OCI-LY3 (cell line): ENCODE measurements around the gene ST7.

Source experiments
- EZH2phosphoT487 ChIP-seq: fragments of 200-600 bp; shearing (Covaris generic); IDR thresholded peaks from 2 replicates; pipeline ENCODE4 v1.6.1; 2018; ENCODE audit warnings: antibody characterized with exemption, mixed run types, low read depth
- TF ChIP-seq, protein P1 (sequence below): fragments of 200-600, 300-600 bp; sonication (generic); IDR thresholded peaks from 2 replicates; pipeline ENCODE4 v1.5.1; 2014; ENCODE audit warnings: antibody characterized with exemption, low read length, low read depth

GRCh38 chr7:117273325-117273724 is 320.0 kb downstream of the ST7 start:
- TF ChIP-seq, protein P1, sequence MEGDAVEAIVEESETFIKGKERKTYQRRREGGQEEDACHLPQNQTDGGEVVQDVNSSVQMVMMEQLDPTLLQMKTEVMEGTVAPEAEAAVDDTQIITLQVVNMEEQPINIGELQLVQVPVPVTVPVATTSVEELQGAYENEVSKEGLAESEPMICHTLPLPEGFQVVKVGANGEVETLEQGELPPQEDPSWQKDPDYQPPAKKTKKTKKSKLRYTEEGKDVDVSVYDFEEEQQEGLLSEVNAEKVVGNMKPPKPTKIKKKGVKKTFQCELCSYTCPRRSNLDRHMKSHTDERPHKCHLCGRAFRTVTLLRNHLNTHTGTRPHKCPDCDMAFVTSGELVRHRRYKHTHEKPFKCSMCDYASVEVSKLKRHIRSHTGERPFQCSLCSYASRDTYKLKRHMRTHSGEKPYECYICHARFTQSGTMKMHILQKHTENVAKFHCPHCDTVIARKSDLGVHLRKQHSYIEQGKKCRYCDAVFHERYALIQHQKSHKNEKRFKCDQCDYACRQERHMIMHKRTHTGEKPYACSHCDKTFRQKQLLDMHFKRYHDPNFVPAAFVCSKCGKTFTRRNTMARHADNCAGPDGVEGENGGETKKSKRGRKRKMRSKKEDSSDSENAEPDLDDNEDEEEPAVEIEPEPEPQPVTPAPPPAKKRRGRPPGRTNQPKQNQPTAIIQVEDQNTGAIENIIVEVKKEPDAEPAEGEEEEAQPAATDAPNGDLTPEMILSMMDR, result no peak
- TF ChIP-seq EZH2phosphoT487, result no peak
